Measurements from ENCODE around the gene PAPPA2. TPM values are rescaled to one million over a fixed set of nuclear protein-coding genes. Genes with fewer than 3 reads are reported as not detected.

PAPPA2 gene
- total and polyA plus RNA-seq, 9 donors: 0.01 to 0.69 (median 0.32) TPM; not detected in 4

- 39 to 50% (median 43%) methylated on average over 4 of the region's 4 CpGs for WGBS, 3 donors
These were observed 310.1 kb downstream of the PAPPA2 start for GRCh38 chr1:176773038-176773437.

GRCh38 chr1:176774224-176774623, 311.2 kb downstream of the PAPPA2 start:
- 53 to 74% (median 68%) methylated on average over 4 of the region's 4 CpGs for WGBS, 3 donors
- H3K27ac ChIP-seq: no peak overlapping the region
- no peak overlapping the region for H3K4me3 ChIP-seq
- TF ChIP-seq EP300 (IDR thresholded peaks at IDR 0.05): no peak
- no peak for TF ChIP-seq CTCF (IDR thresholded peaks at IDR 0.05)
- TF ChIP-seq POLR2A (IDR thresholded peaks at IDR 0.05): no peak
- intact Hi-C loops (cut with DNase I): no loop called here
- H3K4me1 ChIP-seq (ENCODE audit: insufficient read depth): no peaks in the 10 kb centered on the region
- DNase-seq: no peak
- H3K9me3 ChIP-seq: no peaks in the 10 kb centered on the region
- no peaks in the 10 kb centered on the region for H3K27me3 ChIP-seq
- H3K36me3 ChIP-seq: no peaks in the 10 kb centered on the region

More at GRCh38 chr1:176773038-176773437, 310.1 kb downstream of the PAPPA2 start:
- no peaks in the 10 kb centered on the region for H3K4me1 ChIP-seq (ENCODE audit: insufficient read depth)
- H3K4me3 ChIP-seq: no peak overlapping the region
- no peak for TF ChIP-seq EP300 (IDR thresholded peaks at IDR 0.05)
- TF ChIP-seq POLR2A (IDR thresholded peaks at IDR 0.05): no peak
- TF ChIP-seq CTCF (IDR thresholded peaks at IDR 0.05): no peak
- no peaks in the 10 kb centered on the region for H3K9me3 ChIP-seq
- no peaks in the 10 kb centered on the region for H3K27me3 ChIP-seq
- no peak overlapping the region for H3K27ac ChIP-seq
- DNase-seq: no peak
- H3K36me3 ChIP-seq: no peaks in the 10 kb centered on the region
- intact Hi-C loops (cut with DNase I): no loop called here

GRCh38 chr1:176775378-176775777, 312.4 kb downstream of the PAPPA2 start:
- Histone ChIP-seq H3K27me3 (no peaks in the 10 kb centered on the region), H3K9me3 (no peaks in the 10 kb centered on the region), H3K27ac (no peak overlapping the region), H3K36me3 (no peaks in the 10 kb centered on the region), H3K4me1 (ENCODE audit: insufficient read depth) (no peaks in the 10 kb centered on the region), H3K4me3 (no peak overlapping the region)
- TF ChIP-seq EP300 (IDR thresholded peaks at IDR 0.05) (no peak), POLR2A (IDR thresholded peaks at IDR 0.05) (no peak)
- DNase-seq: no peak
- WGBS, 3 donors: 47 to 58% (median 51%) methylated on average over 3 of the region's 3 CpGs
- intact Hi-C loops (cut with DNase I): no loop called here

DNA sequence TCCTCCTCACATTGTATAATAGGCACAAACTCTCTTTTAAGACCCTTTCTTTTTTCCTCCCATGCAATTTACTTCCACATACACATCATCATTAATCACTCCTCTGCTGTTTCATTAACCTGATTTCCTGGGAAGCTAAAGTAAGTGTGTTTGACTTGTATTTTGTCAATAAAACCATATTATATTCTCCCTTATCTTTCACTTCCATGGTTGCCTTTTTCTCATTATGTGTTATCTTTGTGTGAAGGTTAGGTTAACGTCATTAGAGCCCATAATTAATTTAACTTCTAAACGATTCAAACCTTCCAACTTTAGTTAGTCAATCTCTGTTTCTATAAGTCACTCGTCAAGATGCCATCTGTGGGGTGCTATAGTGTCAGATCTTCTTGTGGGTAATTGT, 313.0 kb downstream of the PAPPA2 start:
- 29 to 54% (median 36%) methylated on average over 3 of the region's 3 CpGs for WGBS, 3 donors
- Histone ChIP-seq H3K9me3 (no peaks in the 10 kb centered on the region), H3K27me3 (no peaks in the 10 kb centered on the region), H3K27ac (no peak overlapping the region), H3K4me1 (ENCODE audit: insufficient read depth) (no peaks in the 10 kb centered on the region), H3K36me3 (no peaks in the 10 kb centered on the region), H3K4me3 (no peak overlapping the region)
- TF ChIP-seq CTCF (IDR thresholded peaks at IDR 0.05) (no peak), POLR2A (IDR thresholded peaks at IDR 0.05) (no peak)
- intact Hi-C loops (cut with DNase I): no loop called here
- DNase-seq: no peak

GRCh38 chr1:176778056-176778455, 315.1 kb downstream of the PAPPA2 start:
- Histone ChIP-seq H3K27me3 (no peaks in the 10 kb centered on the region), H3K4me1 (ENCODE audit: insufficient read depth) (no peaks in the 10 kb centered on the region), H3K9me3 (no peaks in the 10 kb centered on the region), H3K4me3 (no peak overlapping the region), H3K27ac (no peak overlapping the region), H3K36me3 (no peaks in the 10 kb centered on the region)
- intact Hi-C loops (cut with DNase I): no loop called here
- DNase-seq: no peak
- TF ChIP-seq CTCF (IDR thresholded peaks at IDR 0.05): no peak
- no peak for TF ChIP-seq POLR2A (IDR thresholded peaks at IDR 0.05)
- TF ChIP-seq EP300 (IDR thresholded peaks at IDR 0.05): no peak
- WGBS, 3 donors: 29 to 47% (median 32%) methylated on average over 1 of the region's 1 CpG
